Measurements from ENCODE around the gene ZBTB7B.
A peak's percentile ranks its signal among the peaks of the same experiment; 100 is the strongest.

Gene ZBTB7B

DNA sequence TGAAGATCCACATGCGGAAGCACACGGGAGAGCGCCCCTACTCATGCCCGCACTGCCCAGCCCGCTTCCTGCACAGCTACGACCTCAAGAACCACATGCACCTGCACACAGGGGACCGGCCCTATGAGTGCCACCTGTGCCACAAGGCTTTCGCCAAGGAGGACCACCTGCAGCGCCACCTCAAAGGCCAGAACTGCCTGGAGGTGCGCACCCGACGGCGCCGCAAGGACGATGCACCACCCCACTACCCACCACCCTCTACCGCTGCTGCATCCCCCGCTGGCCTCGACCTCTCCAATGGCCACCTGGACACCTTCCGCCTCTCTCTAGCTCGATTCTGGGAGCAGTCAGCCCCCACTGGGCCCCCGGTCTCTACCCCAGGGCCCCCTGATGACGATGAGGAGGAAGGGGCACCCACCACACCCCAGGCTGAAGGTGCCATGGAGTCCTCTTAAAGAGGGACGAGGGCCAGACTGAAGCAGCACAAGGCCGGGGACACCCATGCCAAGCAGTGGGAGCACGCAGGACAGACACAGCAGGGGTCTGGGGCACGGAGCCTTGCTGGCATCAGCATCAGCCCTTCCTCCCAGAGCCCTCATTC, 13.7 kb downstream of the ZBTB7B start:
- no peak for DNase-seq (ENCODE audit: low read depth, low spot score)

DNA sequence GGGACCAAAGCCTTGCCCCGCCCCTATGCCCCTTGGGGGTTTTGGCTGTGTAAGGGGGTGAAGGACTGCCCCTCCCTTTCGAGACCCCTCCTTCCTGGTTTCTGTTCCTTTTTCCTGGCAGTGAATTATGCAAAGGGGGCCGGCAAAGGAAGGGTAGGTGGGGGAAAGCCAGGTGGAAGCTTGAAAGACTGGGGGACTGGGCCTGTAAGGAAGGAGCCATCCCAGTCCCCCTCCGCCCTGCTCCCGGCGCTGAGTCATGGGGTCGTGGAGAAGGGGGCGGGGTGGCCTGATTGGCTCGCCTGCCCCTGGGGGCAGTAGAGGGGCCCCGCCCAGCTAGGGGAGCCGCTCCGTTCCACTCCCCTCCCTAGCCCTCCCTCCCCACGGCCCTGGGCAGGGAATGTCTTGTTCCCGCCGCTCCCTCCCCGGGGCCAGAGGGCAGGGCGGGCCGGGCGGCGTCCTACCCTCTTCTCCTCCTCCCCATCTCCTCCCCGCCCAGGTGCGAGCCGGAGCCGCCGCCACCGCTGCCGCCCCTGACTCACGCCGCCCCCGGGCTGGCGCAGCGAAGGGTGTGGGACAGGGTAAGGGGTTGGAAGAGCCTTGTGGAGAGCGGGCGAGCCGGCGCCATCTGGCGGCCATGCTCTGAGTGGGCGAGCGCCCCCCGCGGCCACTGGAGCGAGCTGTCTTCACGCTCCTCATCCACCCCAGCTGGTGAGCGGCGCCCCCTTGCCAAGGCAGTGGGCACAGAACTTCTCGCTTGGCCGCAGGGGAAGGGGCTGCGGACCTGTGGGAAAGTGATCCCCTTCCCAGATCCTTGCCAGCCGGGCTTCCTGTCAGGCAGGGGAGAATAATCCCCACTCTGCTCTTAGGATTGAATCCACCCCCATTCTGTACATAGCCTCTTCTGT, 14.7 kb downstream of the ZBTB7B start:
- peak; percentile 73 for DNase-seq (ENCODE audit: low read depth, low spot score)

DNA sequence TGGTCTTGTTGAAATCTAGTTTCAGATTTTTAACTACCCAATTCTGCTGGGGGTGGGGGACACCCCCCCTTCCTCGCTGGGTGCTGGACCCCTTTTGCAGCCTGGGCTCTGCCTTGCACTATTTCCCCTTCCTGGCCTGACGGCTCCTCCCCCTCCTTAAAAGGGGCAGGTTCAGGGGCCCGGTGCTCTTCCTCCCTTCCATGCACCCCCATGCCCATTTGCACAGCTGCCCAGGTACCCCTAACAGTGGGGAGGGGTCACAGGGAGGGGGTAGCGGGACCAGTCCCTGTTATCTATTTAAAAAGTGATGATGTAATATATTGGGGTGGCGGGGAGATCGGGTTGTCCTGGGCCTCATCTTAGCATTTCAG, 15.3 kb downstream of the ZBTB7B start:
- DNase-seq (ENCODE audit: low read depth, low spot score) = no peak

DNA sequence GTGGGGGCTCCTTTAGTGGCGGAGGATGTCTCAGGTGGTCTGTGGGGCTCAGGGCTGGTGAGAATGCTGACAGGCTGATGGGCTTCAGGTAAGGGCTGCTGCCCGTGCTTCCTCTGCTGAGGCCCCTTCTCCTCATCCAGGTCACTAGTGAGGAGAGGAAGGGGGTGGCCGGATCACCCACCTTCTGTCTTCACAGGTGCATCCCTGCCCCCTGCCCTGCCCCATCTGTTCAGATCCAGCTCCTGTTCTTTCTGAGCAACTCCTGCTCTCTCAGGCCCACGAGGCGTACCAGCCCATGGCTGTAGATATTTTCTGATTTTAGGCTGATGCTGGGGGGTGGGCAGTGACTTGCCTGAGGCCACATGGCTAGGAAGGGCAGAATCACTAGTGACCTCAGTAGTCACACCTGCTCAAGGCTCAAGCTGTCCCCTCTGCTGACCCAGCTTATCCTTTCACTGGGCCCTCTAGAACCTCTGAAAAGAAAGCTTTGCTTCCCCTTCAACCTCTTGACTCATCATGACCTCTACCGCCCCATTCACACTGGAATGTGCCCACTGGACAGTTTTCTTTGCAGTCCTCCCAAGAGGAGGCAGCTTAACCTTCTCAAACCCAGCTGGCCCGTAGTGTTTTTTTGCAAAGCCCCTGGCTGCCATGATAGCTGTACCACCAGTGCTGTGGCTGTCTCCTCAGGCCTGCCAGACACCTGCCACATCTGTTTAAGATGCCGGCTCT, 16.2 kb downstream of the ZBTB7B start:
- no peak for DNase-seq (ENCODE audit: low read depth, low spot score)

DNA sequence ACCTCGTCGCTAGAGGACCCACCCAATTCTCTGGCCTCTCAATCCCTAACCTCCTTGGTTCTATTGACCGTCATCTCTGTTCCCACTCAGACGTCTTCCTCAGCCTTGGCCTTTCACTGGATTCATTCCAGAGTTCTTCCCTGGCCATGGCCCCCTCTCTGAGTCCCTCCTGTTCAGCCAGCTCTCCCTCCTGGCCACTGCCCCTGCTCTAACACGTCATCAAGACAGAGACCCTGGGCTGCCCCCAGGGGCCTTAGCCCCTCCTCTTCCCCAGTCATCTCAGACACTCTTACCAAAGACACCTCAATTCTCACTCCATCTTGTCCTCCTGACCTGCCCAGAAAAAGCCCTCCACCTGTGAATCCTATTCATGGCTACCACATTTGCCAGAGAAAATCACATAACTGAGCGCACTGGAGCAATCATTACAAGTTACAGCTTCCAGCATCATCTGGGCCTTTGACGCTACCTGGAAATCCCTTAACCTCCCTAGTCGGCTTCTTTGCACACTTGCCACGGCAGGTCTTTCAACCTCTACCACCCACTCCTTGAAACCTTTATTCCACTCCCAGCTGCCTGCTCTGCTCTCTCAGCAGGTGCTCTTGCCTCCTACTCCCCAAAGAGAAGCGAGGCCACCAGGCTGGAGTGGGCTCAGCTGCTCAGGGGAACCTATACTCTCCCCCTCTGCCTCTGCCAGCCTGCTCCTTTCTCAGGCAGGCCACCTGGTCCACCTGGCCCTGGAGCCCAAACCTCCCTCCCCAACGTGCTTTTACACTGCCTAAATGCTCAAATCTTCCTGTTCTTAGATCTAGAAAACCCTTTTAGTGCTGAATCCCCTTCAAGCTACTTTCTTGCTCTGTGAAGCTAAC, 17.0 kb downstream of the ZBTB7B start:
- DNase-seq (ENCODE audit: low read depth, low spot score) = no peak

DNA sequence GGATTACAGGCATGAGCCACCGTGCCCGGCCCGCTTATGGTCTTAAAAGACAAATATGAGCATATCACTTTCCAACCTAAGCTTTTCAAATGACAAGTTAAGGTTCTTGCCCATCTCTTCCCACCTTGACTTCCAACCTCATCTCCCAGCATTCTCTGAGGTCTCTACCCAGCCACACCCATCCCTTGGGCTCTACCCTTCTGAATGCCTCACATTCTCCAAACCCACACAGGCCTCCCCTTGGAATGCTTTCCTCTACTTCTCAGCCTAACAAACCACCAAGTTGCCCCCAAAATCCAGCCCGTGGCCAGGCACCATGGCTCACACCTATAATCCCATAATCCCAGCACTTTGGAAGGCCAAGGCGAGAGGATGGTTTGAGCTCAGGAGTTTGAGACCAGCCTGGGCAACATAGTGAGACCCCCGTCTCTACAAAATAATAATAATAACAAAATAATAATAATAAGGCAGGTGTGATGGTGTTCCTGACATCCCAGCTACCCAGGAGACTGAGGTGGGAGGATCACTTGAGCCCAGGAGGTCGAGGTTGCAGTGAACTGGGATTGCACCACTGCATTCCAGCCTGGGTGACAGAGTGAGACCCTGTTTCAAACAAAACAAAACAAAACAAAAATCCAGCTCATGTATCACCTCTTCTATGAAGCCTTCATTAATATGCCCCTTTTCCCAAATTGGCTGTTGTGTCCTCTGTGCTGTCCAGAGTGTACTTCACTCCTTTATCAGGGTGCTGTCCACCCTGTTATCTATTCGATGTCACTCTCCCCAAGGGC, 19.7 kb downstream of the ZBTB7B start:
- no peak for DNase-seq (ENCODE audit: low read depth, low spot score)

DNA sequence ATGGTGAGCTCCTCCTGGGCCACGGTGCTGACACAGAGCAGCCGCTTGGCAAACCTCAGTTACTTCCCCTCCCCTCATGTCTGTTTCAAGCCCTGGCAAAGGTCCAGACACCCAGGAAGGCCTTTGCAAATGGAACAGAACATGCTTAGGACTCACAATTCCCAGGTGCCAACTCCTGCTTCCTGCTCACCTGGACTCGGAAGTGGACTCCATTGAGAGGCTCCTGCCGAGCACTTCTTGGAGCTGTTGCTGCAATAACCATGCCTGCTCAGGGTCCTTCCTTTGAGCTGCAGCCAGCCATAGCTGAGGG, 20.3 kb downstream of the ZBTB7B start:
- DNase-seq (ENCODE audit: low read depth, low spot score) = no peak

DNA sequence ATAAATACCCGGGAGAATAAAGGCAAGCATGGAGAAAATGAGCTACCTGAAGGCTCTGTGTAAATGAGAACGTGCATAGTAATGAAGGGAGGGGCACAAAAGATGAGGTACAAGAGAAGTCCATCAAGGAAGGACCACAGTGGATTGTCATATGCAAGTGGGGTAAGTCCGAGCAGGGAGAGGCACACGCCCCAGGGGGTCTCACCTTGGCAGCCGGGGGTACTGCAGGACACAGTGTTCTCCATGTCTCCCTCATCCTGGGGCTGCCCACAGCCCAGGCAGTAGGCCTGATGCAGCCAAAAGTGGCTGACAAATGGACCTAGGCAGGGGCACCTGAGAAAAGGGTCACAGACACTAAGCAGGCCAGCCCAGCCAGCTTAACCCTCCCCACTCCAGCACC, 21.0 kb downstream of the ZBTB7B start:
- DNase-seq (ENCODE audit: low read depth, low spot score) = no peak

DNA sequence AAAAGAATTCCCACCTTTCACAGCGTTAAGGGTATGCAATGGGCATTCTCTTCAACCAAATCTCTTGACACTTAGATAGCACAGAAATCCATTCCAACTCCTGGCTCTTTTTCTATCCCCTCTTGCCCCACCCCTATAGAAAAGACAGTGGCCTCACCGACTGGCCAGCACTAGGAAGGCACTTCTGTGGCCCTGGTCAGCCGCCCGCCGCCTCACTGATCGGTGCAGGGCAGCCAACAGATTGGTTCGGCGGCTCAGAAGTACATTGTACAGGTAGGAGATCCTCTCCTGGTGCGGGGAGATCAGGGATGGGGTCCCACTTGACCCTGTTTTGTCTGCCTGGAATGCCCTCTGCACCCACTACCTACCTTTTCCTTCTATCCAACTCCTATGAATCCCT, 21.7 kb downstream of the ZBTB7B start:
- no peak for DNase-seq (ENCODE audit: low read depth, low spot score)

DNA sequence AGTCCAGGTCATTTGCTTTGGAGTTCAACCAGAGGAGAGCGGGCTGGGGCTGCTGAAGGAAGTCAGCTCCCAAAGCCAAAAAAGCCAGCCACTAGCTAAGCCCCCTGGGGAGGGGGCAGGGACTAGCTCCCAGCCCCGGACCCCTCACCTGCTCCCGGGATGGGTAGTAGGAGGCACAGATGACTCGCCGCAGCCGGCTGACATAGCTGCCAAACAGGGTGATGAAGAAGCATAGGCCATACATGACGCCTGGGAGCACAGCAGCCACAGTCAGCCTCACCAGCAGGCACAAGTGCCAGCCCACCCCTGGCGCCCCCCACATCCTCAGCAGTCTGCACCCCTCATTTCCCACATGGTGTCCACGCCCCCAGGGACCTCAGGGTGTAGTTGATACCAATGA, 23.6 kb downstream of the ZBTB7B start:
- no peak for DNase-seq (ENCODE audit: low read depth, low spot score)

DNA sequence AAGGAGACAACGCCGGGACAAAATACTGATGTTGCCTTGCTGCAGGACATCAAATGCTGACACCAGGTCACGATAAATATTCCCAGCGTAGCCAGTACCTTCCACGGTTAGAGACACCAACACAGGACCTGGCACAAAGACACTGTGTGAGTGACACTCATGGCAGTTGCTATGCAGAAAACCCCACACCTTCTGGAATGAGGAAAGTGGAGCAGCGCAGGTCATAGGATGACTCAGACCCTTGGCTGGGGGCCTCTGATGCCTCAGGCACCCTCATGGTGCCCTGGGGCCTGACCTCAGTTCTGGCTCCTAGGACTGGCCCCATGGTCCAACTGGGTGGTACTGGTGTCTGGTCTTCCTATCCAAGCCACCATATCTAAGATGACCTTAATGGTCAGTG, 24.0 kb downstream of the ZBTB7B start:
- no peak for DNase-seq (ENCODE audit: low read depth, low spot score)

DNA sequence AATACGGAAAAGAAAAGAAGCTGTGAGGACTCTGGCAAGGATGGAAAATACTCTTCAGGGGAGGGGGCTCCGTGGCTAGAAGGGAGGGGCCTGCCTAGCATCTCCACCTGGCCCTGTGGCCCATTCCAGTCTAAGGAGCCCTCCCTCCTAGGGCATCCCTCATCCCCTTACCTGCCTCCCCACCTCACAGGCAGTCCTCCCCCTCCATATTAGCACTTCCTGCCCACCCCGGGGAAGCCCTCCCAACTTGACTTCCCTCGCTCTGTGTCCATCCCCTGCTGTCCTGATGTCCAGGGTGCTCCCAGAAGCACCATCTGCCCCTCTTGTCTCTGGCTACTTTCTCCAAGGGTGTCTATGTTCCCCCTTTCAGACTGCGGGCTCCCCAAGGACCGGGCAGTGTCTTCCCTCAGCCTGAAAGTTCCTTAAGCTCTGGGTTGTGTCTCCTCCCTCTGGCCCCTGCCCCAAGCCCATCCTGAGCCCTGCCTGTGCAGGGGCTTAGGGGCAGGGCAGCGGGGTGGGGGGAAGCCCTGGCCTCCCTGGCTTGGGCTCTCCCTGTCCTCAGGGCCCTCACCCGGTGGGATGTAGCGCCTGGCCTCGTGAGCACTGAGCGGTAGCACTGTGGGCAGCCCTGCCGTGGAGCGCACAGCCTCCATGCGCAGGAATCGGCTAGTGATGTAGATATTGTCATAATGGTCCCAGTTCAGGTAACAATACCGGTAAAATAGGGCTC, 27.1 kb downstream of the ZBTB7B start:
- no peak for DNase-seq (ENCODE audit: low read depth, low spot score)

DNA sequence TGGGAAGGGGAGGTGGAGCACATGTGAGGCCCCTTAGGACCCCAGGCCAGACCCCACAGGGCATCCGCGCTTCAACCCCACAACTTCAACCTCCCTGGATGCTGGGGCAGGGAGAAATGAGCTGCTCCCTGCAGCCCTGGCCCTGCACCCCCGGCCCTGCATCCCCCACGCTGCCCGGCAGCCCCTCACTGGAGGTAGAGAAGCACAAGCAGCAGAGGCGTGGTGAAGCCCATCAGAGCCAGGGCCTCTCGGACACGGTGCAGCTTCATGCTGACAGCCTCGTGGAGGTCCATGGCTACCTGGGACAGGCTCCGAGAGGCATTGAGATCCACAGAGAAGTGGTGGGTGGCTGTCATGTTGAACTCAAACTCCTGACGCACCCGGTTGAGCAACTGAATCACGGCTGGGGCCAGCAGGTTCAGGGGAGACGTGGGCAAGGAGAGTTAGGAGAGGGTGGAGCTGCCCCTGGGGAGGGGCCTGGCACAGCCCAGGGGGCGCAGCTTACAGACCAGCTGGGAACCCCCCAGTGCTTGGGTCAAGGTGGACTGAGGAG, 27.7 kb downstream of the ZBTB7B start:
- no peak for DNase-seq (ENCODE audit: low read depth, low spot score)

DNA sequence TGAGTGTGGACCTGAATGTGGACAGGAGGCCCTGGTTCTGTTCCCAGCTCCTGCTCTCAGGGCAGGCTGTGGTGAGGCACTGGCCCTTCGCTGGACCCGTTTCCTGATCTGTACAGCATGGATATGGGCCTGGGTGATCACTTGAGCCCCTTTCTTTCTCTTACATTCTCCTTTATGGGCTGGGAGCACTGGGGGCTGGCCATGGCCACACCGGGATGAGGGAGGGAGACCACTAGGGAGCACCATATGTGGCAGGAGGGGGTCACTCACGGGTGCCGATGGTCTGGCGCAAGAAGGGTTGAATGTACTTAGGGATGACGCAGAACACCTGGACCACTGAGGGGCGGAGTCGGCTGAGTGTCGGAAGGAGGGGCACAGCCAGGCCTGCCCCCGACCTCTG, 28.3 kb downstream of the ZBTB7B start:
- no peak for DNase-seq (ENCODE audit: low read depth, low spot score)

DNA sequence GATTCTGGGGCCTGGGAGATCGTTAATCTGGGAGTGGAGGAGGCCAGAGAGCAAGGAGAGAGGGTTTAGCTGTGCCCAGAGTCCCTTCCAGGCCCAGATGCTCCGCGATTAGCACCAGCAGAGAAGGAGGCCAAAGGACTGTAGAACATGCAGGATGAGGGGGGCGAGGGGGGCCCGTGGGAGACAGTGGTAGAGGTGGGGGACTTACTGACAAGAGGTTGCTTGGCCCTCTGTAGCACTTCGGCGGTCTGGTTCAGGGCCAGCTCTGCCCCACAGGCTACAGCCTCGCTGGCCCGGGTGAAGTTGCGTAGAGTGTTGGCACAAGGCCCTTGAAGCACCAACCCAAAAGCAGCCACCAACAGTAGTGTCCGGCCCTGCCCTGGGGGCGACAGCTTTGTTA, 30.3 kb downstream of the ZBTB7B start:
- no peak for DNase-seq (ENCODE audit: low read depth, low spot score)

DNA sequence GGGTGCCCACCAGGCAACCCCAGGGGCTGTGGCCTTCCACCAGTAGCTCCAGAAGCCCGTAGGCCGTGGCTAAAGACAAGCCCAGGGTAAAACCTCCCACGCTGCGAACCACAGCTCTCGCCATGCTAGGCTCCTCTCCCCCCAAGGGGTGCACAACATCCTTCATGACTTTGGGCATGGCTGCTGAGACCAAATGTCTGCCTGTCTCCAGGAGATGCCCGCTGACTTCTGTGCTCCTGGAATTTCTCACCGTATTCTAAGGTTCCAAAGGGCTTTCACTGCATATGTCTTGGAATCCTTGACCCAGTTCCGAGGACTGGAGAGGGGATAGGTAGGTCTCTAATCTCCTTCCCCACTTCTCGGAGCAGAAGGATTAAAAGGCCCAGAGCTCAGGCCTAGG, 30.9 kb downstream of the ZBTB7B start, which contains the start of the genes DCST1 and DCST2:
Gene DCST1 (plus strand): TSS at position 301 of the 400 bp plus-strand sequence. CDS start 213 bp downstream, outside the sequence.
Gene DCST2 (minus strand): TSS at position 258 of the 400 bp plus-strand sequence. CDS start 80 bp downstream, at position 178.
- no peak for DNase-seq (ENCODE audit: low read depth, low spot score)

DNA sequence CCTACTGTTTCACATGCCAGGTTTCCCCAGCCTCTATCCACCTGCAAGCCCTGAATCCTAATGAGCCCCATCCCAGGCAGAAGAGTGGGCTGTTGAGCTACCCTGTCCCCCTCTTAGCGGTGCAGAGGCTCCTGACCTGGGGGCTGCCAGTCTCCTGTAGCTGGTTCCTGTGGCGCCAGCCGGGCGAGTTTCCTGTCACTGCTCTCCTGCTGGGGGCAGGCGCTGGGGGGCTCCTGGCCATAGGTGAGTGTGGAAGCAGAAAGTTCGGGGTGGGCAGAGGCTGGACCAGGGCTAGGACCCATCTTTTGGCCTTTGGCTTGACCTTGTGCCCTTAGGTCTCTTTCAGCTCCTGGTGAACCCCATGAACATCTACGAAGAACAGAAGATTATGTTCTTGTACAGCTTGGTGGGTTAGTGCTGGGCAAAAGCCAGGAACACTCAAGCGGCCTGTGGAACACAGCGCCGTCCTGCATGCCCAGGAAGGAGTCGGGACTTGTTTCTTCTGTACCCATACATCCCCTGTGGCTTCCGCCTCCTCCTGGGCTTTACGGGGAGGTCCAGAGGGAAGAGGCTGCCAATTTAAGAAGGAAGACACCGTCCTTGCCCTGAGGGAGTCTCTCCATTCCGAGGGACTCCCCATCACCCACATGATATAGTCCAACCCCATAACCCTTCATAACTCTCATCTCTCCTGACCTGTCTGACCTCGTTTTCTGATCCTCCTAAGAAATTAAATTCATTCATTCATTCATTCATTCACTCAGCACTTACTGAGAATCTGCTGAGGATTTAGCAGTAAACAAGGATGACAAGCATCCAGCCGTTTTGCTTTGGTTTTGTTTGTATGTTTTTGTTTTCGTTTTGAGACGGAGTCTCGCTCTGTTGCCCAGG, 32.0 kb downstream of the ZBTB7B start:
- no peak for DNase-seq (ENCODE audit: low read depth, low spot score)

DNA sequence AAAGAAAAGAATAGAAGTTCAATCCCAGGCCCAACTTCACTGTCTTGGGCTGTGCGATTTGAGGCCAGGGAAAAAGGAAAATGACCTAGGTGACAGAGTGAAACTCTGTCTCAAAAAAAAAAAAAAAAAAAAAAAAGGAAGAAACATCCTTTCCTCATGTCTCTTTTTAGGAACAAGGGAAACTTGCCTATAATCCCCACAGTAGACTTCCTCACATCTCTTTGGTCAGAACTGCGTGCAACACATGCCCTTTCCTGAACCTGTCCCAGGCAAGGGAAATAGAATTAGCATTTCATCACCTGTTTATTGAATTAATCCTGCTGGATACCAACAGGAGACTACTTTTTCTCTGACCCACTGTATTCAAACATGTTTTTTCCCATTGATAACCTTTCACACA, 33.3 kb downstream of the ZBTB7B start:
- no peak for DNase-seq (ENCODE audit: low read depth, low spot score)

DNA sequence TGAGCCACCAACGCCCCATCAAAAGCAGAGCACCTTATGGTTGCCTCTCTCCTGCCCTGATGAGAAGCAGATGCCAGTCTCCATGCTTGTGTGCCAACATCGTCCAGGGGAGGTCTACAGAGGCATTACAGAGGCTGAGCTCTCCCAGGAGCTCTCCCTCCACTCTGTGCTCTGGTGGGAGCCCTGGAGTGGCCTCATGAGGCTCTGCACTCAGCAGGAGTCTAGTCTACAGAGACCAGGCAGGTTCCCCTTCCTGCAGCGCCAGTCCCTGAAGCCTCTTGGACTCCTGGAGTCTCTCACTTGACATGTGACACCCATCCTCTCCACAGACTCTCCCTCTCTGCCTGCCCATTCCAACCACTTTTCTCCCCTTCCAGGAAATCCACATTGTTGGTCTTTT, 34.4 kb downstream of the ZBTB7B start:
- no peak for DNase-seq (ENCODE audit: low read depth, low spot score)
